Spleen (tissue), 7 donors: ENCODE results near the gene MIA2.

Experiments
- POLR2AphosphoS5 ChIP-seq, 3 donors: sonication (generic); formaldehyde crosslinking; IDR thresholded peaks; one replicate each; pipeline ENCODE4 v1.5.1; 2017; ENCODE audit warnings: antibody characterized with exemption in 3 of 3
- TF ChIP-seq, protein P1 (sequence below), 11 experiments: fragments of 200-600 bp in 7 of 11; fragments of 450-650 bp in 4 of 11; sonication (generic) in 4 of 11; IDR thresholded peaks in 8 of 11; conservative IDR thresholded peaks in 3 of 11; 1 replicate in 7 of 11; 2 replicates in 4 of 11; pipeline versions ENCODE4 v1.4.0 to v1.8.0; 2016 to 2021; ENCODE audit warnings: antibody characterized with exemption in 11 of 11, inconsistent platforms in 4 of 11, mild to moderate bottlenecking in 1 of 11
- donor health status: DM: no; HTN: no; CAD: no; lungs with moderate emphysema.
- donor health status: DM: no; HTN: no; CAD: no.
- donor health status: DM: no; HTN: no; CAD: no.

DNA sequence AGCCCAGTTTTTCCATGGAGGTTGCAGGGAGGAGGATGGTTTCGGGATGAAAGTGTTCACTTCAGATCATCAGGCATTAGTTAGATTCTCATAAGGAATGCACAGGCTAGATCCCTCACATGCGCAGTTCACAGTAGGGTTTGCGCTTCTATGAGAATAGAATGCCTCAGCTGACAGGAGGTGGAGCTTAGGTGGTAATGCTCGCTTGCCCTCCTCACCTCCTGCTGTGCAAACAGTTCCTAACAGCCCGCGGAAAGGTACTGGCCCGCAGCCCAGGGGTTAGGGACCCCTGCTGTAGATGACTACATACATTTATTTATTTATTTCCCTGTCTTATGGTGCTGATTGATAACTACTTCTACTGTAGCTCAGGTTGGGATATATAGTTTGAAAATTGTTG, 105.3 kb downstream of the MIA2 start:
- TF ChIP-seq, protein P1, sequence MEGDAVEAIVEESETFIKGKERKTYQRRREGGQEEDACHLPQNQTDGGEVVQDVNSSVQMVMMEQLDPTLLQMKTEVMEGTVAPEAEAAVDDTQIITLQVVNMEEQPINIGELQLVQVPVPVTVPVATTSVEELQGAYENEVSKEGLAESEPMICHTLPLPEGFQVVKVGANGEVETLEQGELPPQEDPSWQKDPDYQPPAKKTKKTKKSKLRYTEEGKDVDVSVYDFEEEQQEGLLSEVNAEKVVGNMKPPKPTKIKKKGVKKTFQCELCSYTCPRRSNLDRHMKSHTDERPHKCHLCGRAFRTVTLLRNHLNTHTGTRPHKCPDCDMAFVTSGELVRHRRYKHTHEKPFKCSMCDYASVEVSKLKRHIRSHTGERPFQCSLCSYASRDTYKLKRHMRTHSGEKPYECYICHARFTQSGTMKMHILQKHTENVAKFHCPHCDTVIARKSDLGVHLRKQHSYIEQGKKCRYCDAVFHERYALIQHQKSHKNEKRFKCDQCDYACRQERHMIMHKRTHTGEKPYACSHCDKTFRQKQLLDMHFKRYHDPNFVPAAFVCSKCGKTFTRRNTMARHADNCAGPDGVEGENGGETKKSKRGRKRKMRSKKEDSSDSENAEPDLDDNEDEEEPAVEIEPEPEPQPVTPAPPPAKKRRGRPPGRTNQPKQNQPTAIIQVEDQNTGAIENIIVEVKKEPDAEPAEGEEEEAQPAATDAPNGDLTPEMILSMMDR (IDR thresholded peaks at IDR 0.05 in 8 of 11, conservative IDR thresholded peaks at IDR 0.05 in 3 of 11), result no peak
- no peak for TF ChIP-seq POLR2AphosphoS5 (IDR thresholded peaks at IDR 0.05)
